Measurements from ENCODE around the gene PDE2A.

GRCh38 chr11:72568861-72569260 is 105.4 kb downstream of the PDE2A start:
- TF ChIP-seq POLR2AphosphoS5 (IDR thresholded peaks at IDR 0.05; ENCODE audit: low read depth, low read length) (no peak), POLR2A (IDR thresholded peaks at IDR 0.05; ENCODE audit: low read depth, low read length) (no peak), TAF1 (IDR thresholded peaks at IDR 0.05; ENCODE audit: borderline replicate concordance, low read depth, low read length) (no peak)
